Measurements from ENCODE around the gene LCN2. TPM values are rescaled to one million over a fixed set of nuclear protein-coding genes. Genes with fewer than 3 reads are reported as not detected.

The LCN2 gene
- total and polyA plus RNA-seq, 9 of the 15 experiments (the other 6 are each of a cell fraction or from before 2014, with no cell fraction given): 0.10 to 1.2 (median 0.44) TPM; not detected in 1

DNA sequence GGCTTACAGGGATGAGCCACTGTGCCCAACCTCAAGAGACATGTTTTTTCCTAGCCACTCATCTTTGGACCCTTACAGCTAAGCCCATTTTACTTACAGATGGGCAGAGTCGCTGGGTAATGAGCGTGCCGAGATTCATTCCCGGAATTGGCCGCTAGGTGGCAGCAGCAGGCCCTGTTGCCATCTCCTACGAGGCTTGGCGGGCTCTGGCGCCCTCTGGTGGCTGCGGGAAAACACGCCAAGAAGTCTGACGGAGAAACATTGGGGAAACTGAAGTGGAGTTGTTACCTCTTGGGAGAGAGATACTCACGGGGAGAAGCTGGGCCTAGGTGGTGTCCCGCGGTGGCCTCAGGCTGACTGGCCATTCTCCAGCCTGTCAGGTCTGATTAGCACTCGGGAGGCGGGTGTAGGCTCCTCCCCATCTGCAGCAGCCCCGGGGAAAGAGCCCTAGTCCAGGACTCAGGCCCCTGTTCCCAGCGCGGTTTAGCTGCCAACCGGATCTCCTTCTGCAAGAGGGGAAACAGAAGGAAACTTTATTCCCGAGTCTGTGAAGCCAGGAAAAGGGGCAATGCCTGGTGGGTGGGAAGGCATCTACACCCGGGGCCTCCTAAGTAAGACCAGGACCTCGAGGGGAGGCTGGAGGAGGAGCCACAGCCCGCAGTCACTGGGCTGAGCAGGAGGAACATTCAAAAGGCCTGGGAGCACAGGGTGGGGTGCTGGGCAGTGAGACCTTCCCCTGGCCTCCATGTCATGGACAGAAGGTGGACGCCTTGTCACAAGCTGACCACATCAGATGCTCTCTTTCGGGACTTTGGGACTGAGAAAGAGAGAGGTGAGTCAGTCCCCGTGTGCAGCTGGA, 31.4 kb upstream of the LCN2 start (continued):
- TF ChIP-seq ARID4B (CRISPR knock-in tag; IDR thresholded peaks at IDR 0.05) (peak; percentile 69; the same call in 1 of the 2 replicates), RBM34 (IDR thresholded peaks at IDR 0.05; ENCODE audit: borderline replicate concordance, insufficient read depth, low read length) (no peak), ZNF444 (CRISPR knock-in tag; IDR thresholded peaks at IDR 0.05) (no peak), ETV6 (IDR thresholded peaks at IDR 0.05; ENCODE audit: borderline replicate concordance in 1 of 2, low read depth in 2 of 2, low read length in 1 of 2) (0 out of 4 replicates have a peak, but pooled peaks of 1 of the 2 experiments have one; percentile 20), ETV6 (CRISPR knock-in tag; IDR thresholded peaks at IDR 0.05; ENCODE audit: borderline replicate concordance) (no peak), ZNF644 (tag; IDR thresholded peaks at IDR 0.05; ENCODE audit: low read depth) (no peak), ID3 (CRISPR knock-in tag; IDR thresholded peaks at IDR 0.05) (no peak), ID3 (tag; IDR thresholded peaks at IDR 0.05) (no peak), NONO (IDR thresholded peaks at IDR 0.05; ENCODE audit: low read depth in 2 of 2, low read length in 1 of 2) (0 out of 4 replicates have a peak, but pooled peaks of 1 of the 2 experiments have one; percentile 43), FOXK1 (CRISPR knock-in tag; IDR thresholded peaks at IDR 0.05; ENCODE audit: borderline replicate concordance) (peak; percentile 93; the same call in 1 of the 2 replicates), JUN (IDR thresholded peaks at IDR 0.05; ENCODE audit: borderline replicate concordance, low read depth, low read length) (peak; percentile 78), JUN (CRISPR knock-in tag; IDR thresholded peaks at IDR 0.05; ENCODE audit: borderline replicate concordance) (peak; percentile 76; the same call in 1 of the 2 replicates), JUNB (CRISPR knock-in tag; conservative IDR thresholded peaks at IDR 0.05) (no peak), GATAD2A (IDR thresholded peaks at IDR 0.05) (no peak), TOE1 (IDR thresholded peaks at IDR 0.05; ENCODE audit: borderline replicate concordance) (peak; percentile 52; the same call in 1 of the 2 replicates), TOE1 (CRISPR knock-in tag; IDR thresholded peaks at IDR 0.05; ENCODE audit: borderline replicate concordance, low read depth) (no peak), KDM2B (CRISPR knock-in tag; IDR thresholded peaks at IDR 0.05) (no peak)
- TF ChIP-seq, protein P1, sequence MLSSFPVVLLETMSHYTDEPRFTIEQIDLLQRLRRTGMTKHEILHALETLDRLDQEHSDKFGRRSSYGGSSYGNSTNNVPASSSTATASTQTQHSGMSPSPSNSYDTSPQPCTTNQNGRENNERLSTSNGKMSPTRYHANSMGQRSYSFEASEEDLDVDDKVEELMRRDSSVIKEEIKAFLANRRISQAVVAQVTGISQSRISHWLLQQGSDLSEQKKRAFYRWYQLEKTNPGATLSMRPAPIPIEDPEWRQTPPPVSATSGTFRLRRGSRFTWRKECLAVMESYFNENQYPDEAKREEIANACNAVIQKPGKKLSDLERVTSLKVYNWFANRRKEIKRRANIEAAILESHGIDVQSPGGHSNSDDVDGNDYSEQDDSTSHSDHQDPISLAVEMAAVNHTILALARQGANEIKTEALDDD (IDR thresholded peaks at IDR 0.05): 0 out of 2 replicates have a peak, but pooled peaks have one; percentile 25
- TF ChIP-seq, protein P2, sequence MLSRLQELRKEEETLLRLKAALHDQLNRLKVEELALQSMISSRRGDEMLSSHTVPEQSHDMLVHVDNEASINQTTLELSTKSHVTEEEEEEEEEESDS (CRISPR knock-in tag; IDR thresholded peaks at IDR 0.05): no peak
- TF ChIP-seq, protein P3, sequence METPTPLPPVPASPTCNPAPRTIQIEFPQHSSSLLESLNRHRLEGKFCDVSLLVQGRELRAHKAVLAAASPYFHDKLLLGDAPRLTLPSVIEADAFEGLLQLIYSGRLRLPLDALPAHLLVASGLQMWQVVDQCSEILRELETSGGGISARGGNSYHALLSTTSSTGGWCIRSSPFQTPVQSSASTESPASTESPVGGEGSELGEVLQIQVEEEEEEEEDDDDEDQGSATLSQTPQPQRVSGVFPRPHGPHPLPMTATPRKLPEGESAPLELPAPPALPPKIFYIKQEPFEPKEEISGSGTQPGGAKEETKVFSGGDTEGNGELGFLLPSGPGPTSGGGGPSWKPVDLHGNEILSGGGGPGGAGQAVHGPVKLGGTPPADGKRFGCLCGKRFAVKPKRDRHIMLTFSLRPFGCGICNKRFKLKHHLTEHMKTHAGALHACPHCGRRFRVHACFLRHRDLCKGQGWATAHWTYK (CRISPR knock-in tag; IDR thresholded peaks at IDR 0.05): no peak
